Central memory CD8-positive, alpha-beta T cell (primary cell): ENCODE measurements around the gene FOSL2.

Experiments used
- ATAC-seq: fragments of 150-1000 bp; cut with Tn5 transposase; replicated peaks from 2 replicates; pipeline ENCODE4 v1.10.0; 2022; ENCODE audit warnings: mild to moderate bottlenecking, moderate FRiP score, moderate number of reproducible peaks; ENCODE audit not compliant: poor library complexity, severe bottlenecking; ENCODE audit errors: extremely low read depth
- DNase-seq, 2 donors: peaks; one replicate each; pipeline ENCODE4 v3.0.0; 2021; ENCODE audit warnings: low spot score in 2 of 2
- H3K27ac Mint-ChIP-seq: one replicate; pipeline ENCODE4 v1.8.0; 2022; ENCODE audit warnings: low read depth, mild to moderate bottlenecking, moderate library complexity, mixed read lengths
- H3K27me3 Mint-ChIP-seq: one replicate; pipeline ENCODE4 v1.8.0; 2022; ENCODE audit warnings: mixed read lengths
- H3K36me3 Mint-ChIP-seq: one replicate; pipeline ENCODE4 v1.8.0; 2022; ENCODE audit warnings: mild to moderate bottlenecking, moderate library complexity, mixed read lengths; ENCODE audit not compliant: insufficient read depth
- H3K4me1 Mint-ChIP-seq: one replicate; pipeline ENCODE4 v1.8.0; 2022; ENCODE audit warnings: mixed read lengths
- H3K4me3 Mint-ChIP-seq: one replicate; pipeline ENCODE4 v1.8.0; 2022; ENCODE audit warnings: mild to moderate bottlenecking, moderate library complexity, mixed read lengths
- H3K9me3 Mint-ChIP-seq: one replicate; pipeline ENCODE4 v1.8.0; 2022; ENCODE audit warnings: mixed read lengths

FOSL2 gene

DNA sequence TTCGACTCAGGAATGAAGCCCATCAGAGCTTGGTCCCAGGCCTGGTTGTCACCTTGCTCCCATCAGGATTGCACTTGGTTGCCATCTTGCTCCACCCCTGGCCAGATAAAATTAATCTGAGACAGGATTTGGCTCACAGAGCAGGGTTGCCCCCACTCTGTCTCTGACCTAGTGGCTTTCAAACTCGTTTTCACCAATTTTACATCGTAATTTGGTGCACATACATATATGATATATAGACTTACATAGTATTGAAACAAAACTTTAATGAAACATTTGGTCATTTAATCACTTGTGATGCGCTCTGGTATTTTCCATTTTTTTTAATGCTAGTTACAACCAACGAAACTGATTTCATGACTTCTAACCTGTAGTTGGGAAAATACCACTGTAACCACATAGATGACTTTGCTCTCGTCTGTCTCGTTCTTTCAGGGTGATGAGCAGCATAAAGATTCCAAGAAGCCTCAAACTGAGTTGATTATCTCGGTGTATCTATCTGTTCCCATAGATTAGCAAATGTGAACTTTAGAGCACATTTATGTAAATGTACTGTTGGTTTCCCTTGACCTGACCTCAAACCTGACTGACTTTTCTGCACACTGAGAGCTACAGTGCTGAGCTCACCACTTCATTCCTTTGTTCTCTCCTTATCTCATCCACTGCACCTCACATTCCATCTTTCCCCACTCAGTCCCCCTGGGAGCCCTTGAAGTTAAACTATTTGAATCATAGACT is 72.7 kb downstream of the FOSL2 start:
- H3K27ac Mint-ChIP-seq = no peak overlapping the region
- no peak for DNase-seq

More for the DNA sequence above, 72.7 kb downstream of the FOSL2 start:
- no peak for ATAC-seq
- Mint-ChIP-seq H3K4me1 (peaks cover 11% of the 10 kb centered on the region), H3K9me3 (peaks cover 5% of the 10 kb centered on the region), H3K4me3 (no peak overlapping the region), H3K27me3 (peaks cover 30% of the 10 kb centered on the region), H3K36me3 (no peaks in the 10 kb centered on the region)
